HG03558 (cell line): Measurements from ENCODE around the gene ATF5.
A peak's percentile ranks its signal among the peaks of the same experiment; 100 is the strongest.
"Not testable (repeated sequence)": the region's sequence is repeated elsewhere in the genome, so short reads cannot be mapped to it uniquely, and the experiment has no call there.

ENCODE experiments used
- ATAC-seq: cut with Tn5 transposase; IDR thresholded peaks from one replicate; pipeline ENCODE4 v1.9.1; 2021; ENCODE audit warnings: moderate number of reproducible peaks; ENCODE audit not compliant: unreplicated experiment; ENCODE audit errors: extremely low read depth

ATF5 gene

GRCh38 chr19:49920624-49921363 lies 8.2 kb upstream of the ATF5 start:
- ATAC-seq, result no peak

GRCh38 chr19:49921871-49922795 lies 6.9 kb upstream of the ATF5 start:
- ATAC-seq, result no peak

GRCh38 chr19:49923055-49924003 lies 5.7 kb upstream of the ATF5 start:
- ATAC-seq, result no peak

DNA sequence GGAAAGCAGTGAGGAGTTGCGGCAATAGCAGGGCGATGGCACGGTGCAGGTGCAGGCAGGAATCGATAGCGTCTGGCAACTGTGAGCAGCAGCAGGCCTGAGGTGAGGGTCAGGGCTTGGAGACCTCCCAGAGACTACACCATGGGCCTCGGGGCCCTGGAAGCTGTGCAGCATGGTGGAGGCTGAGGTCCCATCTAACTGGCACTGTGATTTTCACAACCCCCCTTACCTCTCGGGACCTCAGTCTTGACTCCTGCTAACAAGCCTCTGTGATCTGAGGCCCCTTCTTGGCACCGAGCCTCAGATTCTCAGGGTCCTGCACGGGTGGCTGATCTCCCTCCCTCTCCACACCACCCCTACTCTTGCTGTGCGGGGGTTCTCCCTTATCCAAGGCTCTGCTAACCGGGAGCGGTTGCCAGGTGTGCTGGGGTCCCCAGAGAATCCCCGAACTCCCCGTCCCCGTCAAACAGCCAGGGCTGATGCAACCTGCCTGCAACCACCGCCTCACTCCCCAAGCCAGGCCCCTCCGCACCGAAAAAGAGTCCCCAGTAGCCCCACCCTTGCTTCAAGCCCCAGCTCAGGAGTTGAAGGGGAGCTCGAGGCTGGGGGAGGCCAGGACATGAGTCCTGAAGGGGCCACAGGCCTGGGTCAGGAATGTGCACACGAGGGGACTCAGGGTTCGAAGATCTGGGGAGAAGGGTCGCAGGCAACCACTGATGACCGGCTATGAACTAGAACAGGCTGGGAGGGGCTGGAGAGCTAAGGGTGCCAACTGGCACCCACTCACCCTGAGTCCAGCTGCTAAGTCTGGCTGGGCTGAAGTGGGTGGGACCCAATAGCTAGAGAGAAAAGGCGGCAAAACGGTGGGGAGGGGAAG lies 4.8 kb upstream of the ATF5 start:
- no peak for ATAC-seq

GRCh38 chr19:49924881-49925210 lies 4.2 kb upstream of the ATF5 start:
- not testable (repeated sequence) for ATAC-seq

- ATAC-seq, result no peak
These were observed 3.5 kb upstream of the ATF5 start for GRCh38 chr19:49925486-49925885.

GRCh38 chr19:49926515-49926914 lies 2.5 kb upstream of the ATF5 start:
- no peak for ATAC-seq

- ATAC-seq, result no peak
These were observed 1.3 kb upstream of the ATF5 start for GRCh38 chr19:49927526-49928264.

- ATAC-seq, result peak; percentile 33
These were observed 842 bp downstream of the ATF5 start for GRCh38 chr19:49929611-49930482.

DNA sequence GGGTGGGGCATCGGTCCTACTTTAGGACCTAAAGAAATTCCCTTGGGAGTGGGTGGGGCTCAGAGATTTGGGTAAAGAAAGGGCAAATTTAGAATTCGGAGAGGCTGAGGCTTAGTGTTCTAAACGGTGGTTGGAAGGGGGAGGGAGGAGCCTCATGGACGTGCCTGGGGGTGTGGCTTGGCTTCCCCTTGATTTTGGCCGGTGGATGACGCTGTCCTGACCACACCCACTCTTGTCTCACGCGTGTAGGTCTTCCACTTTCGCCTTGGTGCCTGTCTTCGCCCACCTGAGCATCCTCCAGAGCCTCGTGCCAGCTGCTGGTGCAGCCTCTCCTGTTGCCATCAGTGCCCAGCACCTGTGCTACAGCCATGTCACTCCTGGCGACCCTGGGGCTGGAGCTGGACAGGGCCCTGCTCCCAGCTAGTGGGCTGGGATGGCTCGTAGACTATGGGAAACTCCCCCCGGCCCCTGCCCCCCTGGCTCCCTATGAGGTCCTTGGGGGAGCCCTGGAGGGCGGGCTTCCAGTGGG lies 1.5 kb downstream of the ATF5 start:
- ATAC-seq, result no peak

GRCh38 chr19:49931293-49932040 lies 2.5 kb downstream of the ATF5 start:
- ATAC-seq, result no peak

GRCh38 chr19:49932041-49932451 lies 3.0 kb downstream of the ATF5 start:
- ATAC-seq, result no peak

DNA sequence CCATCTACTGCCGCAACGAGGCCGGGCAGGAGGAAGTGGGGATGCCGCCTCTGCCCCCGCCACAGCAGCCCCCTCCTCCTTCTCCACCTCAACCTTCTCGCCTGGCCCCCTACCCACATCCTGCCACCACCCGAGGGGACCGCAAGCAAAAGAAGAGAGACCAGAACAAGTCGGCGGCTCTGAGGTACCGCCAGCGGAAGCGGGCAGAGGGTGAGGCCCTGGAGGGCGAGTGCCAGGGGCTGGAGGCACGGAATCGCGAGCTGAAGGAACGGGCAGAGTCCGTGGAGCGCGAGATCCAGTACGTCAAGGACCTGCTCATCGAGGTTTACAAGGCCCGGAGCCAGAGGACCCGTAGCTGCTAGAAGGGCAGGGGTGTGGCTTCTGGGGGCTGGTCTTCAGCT lies 3.7 kb downstream of the ATF5 start:
- no peak for ATAC-seq

- ATAC-seq, result no peak
These were observed 4.6 kb downstream of the ATF5 start for GRCh38 chr19:49933643-49934042.

GRCh38 chr19:49936549-49936948 lies 7.5 kb downstream of the ATF5 start:
- no peak for ATAC-seq

- no peak for ATAC-seq
These were observed 8.9 kb downstream of the ATF5 start for GRCh38 chr19:49937750-49938381.

GRCh38 chr19:49938662-49939061 lies 9.7 kb downstream of the ATF5 start:
- no peak for ATAC-seq
